ENCODE data around the gene RANBP1. TPM values are rescaled to one million over a fixed set of nuclear protein-coding genes. Genes with fewer than 3 reads are reported as not detected.

The RANBP1 gene
- total and polyA plus RNA-seq, 2 of the 4 experiments (the other 2 are of a cell fraction) = 173 to 376 TPM

DNA sequence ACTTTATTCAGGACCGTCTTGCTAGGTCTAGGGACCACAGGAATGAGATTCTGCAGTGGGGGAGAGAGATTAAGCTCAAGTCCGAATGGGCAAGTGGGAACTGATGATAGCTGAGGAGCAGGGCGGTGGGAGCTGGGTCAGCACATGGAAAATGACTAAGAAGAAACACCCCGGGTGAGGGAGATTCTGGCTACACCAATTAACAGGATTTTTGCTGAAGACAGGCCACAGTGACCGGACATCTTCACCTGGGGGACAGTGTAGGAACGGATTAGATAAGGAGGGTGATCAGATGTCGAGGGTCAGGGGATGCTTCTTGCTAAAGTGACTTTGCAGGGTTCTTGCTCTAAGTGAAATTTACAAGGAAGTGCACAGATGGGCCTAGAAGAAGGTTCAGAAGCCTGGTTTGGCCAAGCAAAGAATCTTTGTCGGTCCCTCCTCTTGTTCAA is 44.4 kb upstream of the RANBP1 start:
- ChIA-PET POLR2A (ENCODE audit: unreplicated experiment) (no interaction called here), CTCF (interaction anchor here (0.6 kb wide), 1 partner anchor 644 kb away, joined by 3 read pairs; no protein-coding TSS in a partner anchor)
- Histone ChIP-seq H3K23ac (ENCODE audit: low read depth, low read length) (no peak overlapping the region), H2AK5ac (ENCODE audit: low read depth, low read length) (no peak overlapping the region), H2AK9ac (replicated peaks; ENCODE audit: low read depth, low read length, poor library complexity) (peak overlapping the region; percentile 58), H3K56ac (ENCODE audit: extremely low read depth, insufficient read depth, low read length) (no peak overlapping the region), H4K91ac (ENCODE audit: insufficient read depth, low read depth, low read length) (no peak overlapping the region), H3K9me3 (ENCODE audit: control insufficient read depth, insufficient read depth, low read length) (no peaks in the 10 kb centered on the region), H3K4me2 (ENCODE audit: low read depth, low read length) (no peak overlapping the region), H3K4me3 (ENCODE audit: insufficient read depth, low read depth, low read length) (no peak overlapping the region), H3K27me3 (ENCODE audit: control insufficient read depth, insufficient read depth, low read length) (no peaks in the 10 kb centered on the region), H2BK15ac (ENCODE audit: low read depth, low read length) (no peak overlapping the region), H3K79me1 (ENCODE audit: low read depth in 1 of 2, low read length in 2 of 2) (no peaks in the 10 kb centered on the region), H2BK5ac (ENCODE audit: low read depth, low read length, poor library complexity, severe bottlenecking) (no peak overlapping the region), H3K4me1 (ENCODE audit: control insufficient read depth, insufficient read depth, low read length) (no peaks in the 10 kb centered on the region), H3K27ac (ENCODE audit: insufficient read depth, low read length) (no peak overlapping the region), H2AFZ (replicated peaks; ENCODE audit: low read length, poor library complexity) (no peak overlapping the region), H4K20me1 (ENCODE audit: insufficient read depth, low read length) (no peaks in the 10 kb centered on the region), H3K9me1 (ENCODE audit: insufficient read depth, low read length) (peaks cover 3% of the 10 kb centered on the region), H3K18ac (ENCODE audit: low read depth, low read length) (no peak overlapping the region), H4K8ac (ENCODE audit: low read depth in 2 of 2, low read length in 2 of 2) (no peak overlapping the region), H3K9ac (ENCODE audit: low read depth, low read length) (no peak overlapping the region), H2BK20ac (ENCODE audit: low read depth, low read length) (no peak overlapping the region), H3K14ac (replicated peaks; ENCODE audit: low read depth, low read length) (no peak overlapping the region), H4K5ac (ENCODE audit: low read depth, low read length) (no peak overlapping the region), H3K36me3 (ENCODE audit: control insufficient read depth, insufficient read depth, low read length) (no peaks in the 10 kb centered on the region), H2BK120ac (ENCODE audit: low read depth, low read length) (no peak overlapping the region), H3K4ac (ENCODE audit: low read depth, low read length) (no peak overlapping the region)
- in situ Hi-C loops (cut with MboI; ENCODE audit: low sequenced_read_pairs) = no loop called here
- dilution Hi-C loops (cut with HindIII; ENCODE audit: low sequenced_read_pairs, unreplicated experiment) = no loop called here
- 93% methylated on average over 2 of the region's 8 CpGs; no CpG with 5 or more reads in 1 of the 2 experiments for WGBS, 2 experiments (ENCODE audit: extremely low coverage in 2 of 2, insufficient read length in 1 of 2)
- ATAC-seq (ENCODE audit: low read depth) = no peak
- DNase-seq = no peak
- intact Hi-C loops (cut with micrococcal nuclease) = no loop called here
- BruUV-seq (replicated peaks) = no TSS peak
- TF ChIP-seq FOS (IDR thresholded peaks at IDR 0.05; ENCODE audit: low read depth, low read length) (no peak), POLR2A (IDR thresholded peaks at IDR 0.05; ENCODE audit: low read depth, low read length) (no peak), MAFK (IDR thresholded peaks at IDR 0.05; ENCODE audit: low read depth, low read length) (no peak), RFX5 (IDR thresholded peaks at IDR 0.05; ENCODE audit: low read depth, low read length) (no peak), SMC3 (IDR thresholded peaks at IDR 0.05; ENCODE audit: low read depth, low read length) (no peak)
- TF ChIP-seq, protein P1, sequence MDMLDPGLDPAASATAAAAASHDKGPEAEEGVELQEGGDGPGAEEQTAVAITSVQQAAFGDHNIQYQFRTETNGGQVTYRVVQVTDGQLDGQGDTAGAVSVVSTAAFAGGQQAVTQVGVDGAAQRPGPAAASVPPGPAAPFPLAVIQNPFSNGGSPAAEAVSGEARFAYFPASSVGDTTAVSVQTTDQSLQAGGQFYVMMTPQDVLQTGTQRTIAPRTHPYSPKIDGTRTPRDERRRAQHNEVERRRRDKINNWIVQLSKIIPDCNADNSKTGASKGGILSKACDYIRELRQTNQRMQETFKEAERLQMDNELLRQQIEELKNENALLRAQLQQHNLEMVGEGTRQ (IDR thresholded peaks at IDR 0.05; ENCODE audit: low read depth, low read length) = no peak
- TF ChIP-seq, protein P2, sequence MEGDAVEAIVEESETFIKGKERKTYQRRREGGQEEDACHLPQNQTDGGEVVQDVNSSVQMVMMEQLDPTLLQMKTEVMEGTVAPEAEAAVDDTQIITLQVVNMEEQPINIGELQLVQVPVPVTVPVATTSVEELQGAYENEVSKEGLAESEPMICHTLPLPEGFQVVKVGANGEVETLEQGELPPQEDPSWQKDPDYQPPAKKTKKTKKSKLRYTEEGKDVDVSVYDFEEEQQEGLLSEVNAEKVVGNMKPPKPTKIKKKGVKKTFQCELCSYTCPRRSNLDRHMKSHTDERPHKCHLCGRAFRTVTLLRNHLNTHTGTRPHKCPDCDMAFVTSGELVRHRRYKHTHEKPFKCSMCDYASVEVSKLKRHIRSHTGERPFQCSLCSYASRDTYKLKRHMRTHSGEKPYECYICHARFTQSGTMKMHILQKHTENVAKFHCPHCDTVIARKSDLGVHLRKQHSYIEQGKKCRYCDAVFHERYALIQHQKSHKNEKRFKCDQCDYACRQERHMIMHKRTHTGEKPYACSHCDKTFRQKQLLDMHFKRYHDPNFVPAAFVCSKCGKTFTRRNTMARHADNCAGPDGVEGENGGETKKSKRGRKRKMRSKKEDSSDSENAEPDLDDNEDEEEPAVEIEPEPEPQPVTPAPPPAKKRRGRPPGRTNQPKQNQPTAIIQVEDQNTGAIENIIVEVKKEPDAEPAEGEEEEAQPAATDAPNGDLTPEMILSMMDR (conservative IDR thresholded peaks at IDR 0.05; ENCODE audit: low read depth, low read length) = no peak

Measured in IMR-90 (cell line).